Measurements from ENCODE around the gene ZNF839. TPM values are rescaled to one million over a fixed set of nuclear protein-coding genes. Genes with fewer than 3 reads are reported as not detected.

Gene ZNF839
- total RNA-seq, 1 donor from 2014 or later = 9.8 TPM

GRCh38 chr14:102303664-102304063, 15.9 kb upstream of the ZNF839 start:
- DNase-seq (ENCODE audit: low read depth) = no peak
- no peak for TF ChIP-seq CTCF (IDR thresholded peaks at IDR 0.05; ENCODE audit: insufficient read depth, low read length, poor library complexity, severe bottlenecking)
- Histone ChIP-seq H3K4me3 (ENCODE audit: low read depth, low read length) (no peak overlapping the region), H3K27me3 (ENCODE audit: control insufficient read depth, insufficient read depth, low read length) (no peaks in the 10 kb centered on the region), H3K36me3 (ENCODE audit: control insufficient read depth, insufficient read depth, low read length) (no peaks in the 10 kb centered on the region)

GRCh38 chr14:102304611-102305506, 14.7 kb upstream of the ZNF839 start, which contains the start of gene MOK:
Gene MOK (minus strand): TSS chr14:102305164. CDS start chr14:102304968, 196 bp downstream.
- H3K36me3 ChIP-seq (ENCODE audit: control insufficient read depth, insufficient read depth, low read length) = no peaks in the 10 kb centered on the region
- H3K27me3 ChIP-seq (ENCODE audit: control insufficient read depth, insufficient read depth, low read length) = no peaks in the 10 kb centered on the region
- peak; percentile 87 for DNase-seq (ENCODE audit: low read depth)
- H3K4me3 ChIP-seq (ENCODE audit: low read depth, low read length) = peak within 1 kb of the TSS; percentile 64
- TF ChIP-seq CTCF (IDR thresholded peaks at IDR 0.05; ENCODE audit: insufficient read depth, low read length, poor library complexity, severe bottlenecking) = no peak

- no peaks in the 10 kb centered on the region for H3K36me3 ChIP-seq (ENCODE audit: control insufficient read depth, insufficient read depth, low read length)
- H3K4me3 ChIP-seq (ENCODE audit: low read depth, low read length) = peak overlapping the region; percentile 53
- peak; percentile 95 for TF ChIP-seq CTCF (IDR thresholded peaks at IDR 0.05; ENCODE audit: insufficient read depth, low read length, poor library complexity, severe bottlenecking)
- no peak for DNase-seq (ENCODE audit: low read depth)
- H3K27me3 ChIP-seq (ENCODE audit: control insufficient read depth, insufficient read depth, low read length) = no peaks in the 10 kb centered on the region
These were observed 5.1 kb upstream of the ZNF839 start for GRCh38 chr14:102314242-102315011.

GRCh38 chr14:102315121-102315520, 4.4 kb upstream of the ZNF839 start:
- Histone ChIP-seq H3K27me3 (ENCODE audit: control insufficient read depth, insufficient read depth, low read length) (no peaks in the 10 kb centered on the region), H3K4me3 (ENCODE audit: low read depth, low read length) (no peak overlapping the region), H3K36me3 (ENCODE audit: control insufficient read depth, insufficient read depth, low read length) (no peaks in the 10 kb centered on the region)
- TF ChIP-seq CTCF (IDR thresholded peaks at IDR 0.05; ENCODE audit: insufficient read depth, low read length, poor library complexity, severe bottlenecking) = no peak
- no peak for DNase-seq (ENCODE audit: low read depth)

GRCh38 chr14:102316338-102316742, 3.2 kb upstream of the ZNF839 start:
- Histone ChIP-seq H3K4me3 (ENCODE audit: low read depth, low read length) (peak overlapping the region; percentile 30), H3K27me3 (ENCODE audit: control insufficient read depth, insufficient read depth, low read length) (no peaks in the 10 kb centered on the region), H3K36me3 (ENCODE audit: control insufficient read depth, insufficient read depth, low read length) (no peaks in the 10 kb centered on the region)
- TF ChIP-seq CTCF (IDR thresholded peaks at IDR 0.05; ENCODE audit: insufficient read depth, low read length, poor library complexity, severe bottlenecking) = no peak
- no peak for DNase-seq (ENCODE audit: low read depth)
